Sigmoid colon (tissue), 3 donors: ENCODE results near the gene TMEM63C.

Experiments used
- POLR2A ChIP-seq, 2 donors: fragments of 450-650 bp; IDR thresholded peaks; one replicate each; pipeline ENCODE4 v1.6.1; 2016; ENCODE audit warnings: antibody characterized with exemption in 2 of 2, mild to moderate bottlenecking in 2 of 2, moderate library complexity in 2 of 2
- TF ChIP-seq, protein P1 (sequence below), 4 experiments: fragments of 450-650 bp in 3 of 4; fragments of 200-600 bp in 1 of 4; IDR thresholded peaks; one replicate each; pipeline ENCODE4 v1.5.1; 2016 to 2019; ENCODE audit warnings: antibody characterized with exemption in 4 of 4, mild to moderate bottlenecking in 3 of 4, moderate library complexity in 2 of 4

DNA sequence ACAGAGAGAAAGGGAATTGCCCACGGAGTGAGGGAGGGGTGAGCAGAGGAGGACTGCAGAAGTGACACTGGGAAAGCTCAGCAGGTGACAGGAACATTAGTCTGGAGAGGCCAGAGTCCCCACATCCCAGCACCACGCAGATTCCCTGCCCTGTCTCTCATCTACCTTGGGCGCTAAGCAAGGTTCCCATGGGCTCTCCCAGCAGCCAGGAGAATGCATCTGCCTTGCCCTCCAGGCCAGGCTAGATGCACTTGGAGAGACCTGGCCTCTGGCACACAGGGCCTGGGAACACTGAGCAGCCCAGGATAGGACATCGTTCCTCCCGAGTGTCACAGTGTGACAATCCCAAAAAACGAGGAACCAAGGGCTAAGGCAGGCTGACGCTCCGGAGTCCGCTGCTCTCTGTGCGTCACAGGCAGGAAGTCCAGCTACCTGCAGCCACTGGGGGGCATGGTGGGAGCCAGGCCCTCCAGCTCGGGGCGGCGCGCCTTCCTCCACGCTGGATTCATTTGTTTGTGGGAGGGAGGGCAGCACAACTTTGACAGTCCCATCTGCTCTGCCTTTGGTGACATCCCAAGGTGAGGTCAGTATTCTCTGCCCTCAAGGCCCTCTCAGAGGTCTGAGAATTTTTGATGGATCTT, 94.8 kb downstream of the TMEM63C start:
- TF ChIP-seq, protein P1, sequence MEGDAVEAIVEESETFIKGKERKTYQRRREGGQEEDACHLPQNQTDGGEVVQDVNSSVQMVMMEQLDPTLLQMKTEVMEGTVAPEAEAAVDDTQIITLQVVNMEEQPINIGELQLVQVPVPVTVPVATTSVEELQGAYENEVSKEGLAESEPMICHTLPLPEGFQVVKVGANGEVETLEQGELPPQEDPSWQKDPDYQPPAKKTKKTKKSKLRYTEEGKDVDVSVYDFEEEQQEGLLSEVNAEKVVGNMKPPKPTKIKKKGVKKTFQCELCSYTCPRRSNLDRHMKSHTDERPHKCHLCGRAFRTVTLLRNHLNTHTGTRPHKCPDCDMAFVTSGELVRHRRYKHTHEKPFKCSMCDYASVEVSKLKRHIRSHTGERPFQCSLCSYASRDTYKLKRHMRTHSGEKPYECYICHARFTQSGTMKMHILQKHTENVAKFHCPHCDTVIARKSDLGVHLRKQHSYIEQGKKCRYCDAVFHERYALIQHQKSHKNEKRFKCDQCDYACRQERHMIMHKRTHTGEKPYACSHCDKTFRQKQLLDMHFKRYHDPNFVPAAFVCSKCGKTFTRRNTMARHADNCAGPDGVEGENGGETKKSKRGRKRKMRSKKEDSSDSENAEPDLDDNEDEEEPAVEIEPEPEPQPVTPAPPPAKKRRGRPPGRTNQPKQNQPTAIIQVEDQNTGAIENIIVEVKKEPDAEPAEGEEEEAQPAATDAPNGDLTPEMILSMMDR (IDR thresholded peaks at IDR 0.05), result no peak
- TF ChIP-seq POLR2A (IDR thresholded peaks at IDR 0.05), result no peak
